ENCODE results near the gene UBA1.

- TF ChIP-seq POLR2A (IDR thresholded peaks at IDR 0.05) (no peak), CTCF (IDR thresholded peaks at IDR 0.05) (no peak)
Measured at GRCh38 chrX:47197526-47197925, 3.9 kb downstream of the UBA1 start.

Measured in heart left ventricle (tissue), 13 donors.